Mesenteric fat pad (tissue), 1 donor: ENCODE results near the gene PGA5. TPM values are rescaled to one million over a fixed set of nuclear protein-coding genes. Genes with fewer than 3 reads are reported as not detected.

Experiments
- DNase-seq: peaks from one replicate; pipeline ENCODE4 v3.0.0-alpha.2; 2020; ENCODE audit warnings: low spot score
- total RNA-seq: library from RNA; stranded (reverse); fragmentation: NEBNext Ultra II Directional; extraction: Animal tissue kit (Norgen Biotek cat#: 25700); gene quantifications from one replicate; pipeline ENCODE4 v1.2.1, GENCODE V29; 2021
- donor health status: DM: yes; HTN: yes; CAD: no.

PGA5 gene
- total RNA-seq, 1 donor from 2014 or later: 2.6 TPM

DNA sequence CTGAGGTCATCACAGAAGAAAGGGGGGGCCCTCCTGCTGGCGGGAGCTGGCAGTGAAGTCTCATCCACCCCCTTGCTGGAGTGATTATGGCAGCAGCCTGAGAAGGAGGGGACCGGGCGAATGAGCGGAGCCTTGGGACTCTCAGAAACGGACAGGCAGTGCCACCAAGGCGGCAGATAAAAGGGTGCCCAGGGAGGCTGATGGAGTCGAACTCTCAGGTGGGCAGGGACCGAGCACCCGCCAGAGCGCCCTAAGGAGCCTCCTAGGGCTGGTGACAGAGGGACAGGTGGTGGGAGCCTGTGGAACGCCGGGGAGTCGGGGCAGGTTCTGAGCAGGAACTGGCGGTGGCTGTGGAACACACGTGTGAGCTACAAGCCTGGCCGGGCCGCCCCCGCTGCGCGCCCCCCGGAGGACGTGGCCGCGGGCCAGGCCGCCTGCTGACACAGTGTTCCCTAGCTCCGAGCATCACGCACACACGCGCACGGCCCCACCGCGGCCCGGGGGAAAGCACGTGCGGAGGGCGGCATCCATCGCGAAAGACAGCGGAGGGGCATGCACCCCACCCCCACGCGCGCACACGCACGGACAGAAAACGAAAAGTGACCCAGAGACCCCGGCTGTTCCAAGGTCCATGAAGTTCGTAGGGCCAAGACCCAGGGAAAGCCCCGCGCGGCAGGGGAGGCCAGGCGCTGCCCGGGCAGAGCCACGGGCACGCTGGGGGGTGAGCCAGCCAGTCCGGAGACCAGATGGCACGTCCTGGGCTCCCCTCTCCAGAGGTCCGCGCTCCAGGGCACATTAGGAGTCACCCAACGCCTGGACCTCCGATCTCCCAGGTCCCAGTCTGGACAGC is 53.1 kb downstream of the PGA5 start:
- DNase-seq: peak; percentile 93

DNA sequence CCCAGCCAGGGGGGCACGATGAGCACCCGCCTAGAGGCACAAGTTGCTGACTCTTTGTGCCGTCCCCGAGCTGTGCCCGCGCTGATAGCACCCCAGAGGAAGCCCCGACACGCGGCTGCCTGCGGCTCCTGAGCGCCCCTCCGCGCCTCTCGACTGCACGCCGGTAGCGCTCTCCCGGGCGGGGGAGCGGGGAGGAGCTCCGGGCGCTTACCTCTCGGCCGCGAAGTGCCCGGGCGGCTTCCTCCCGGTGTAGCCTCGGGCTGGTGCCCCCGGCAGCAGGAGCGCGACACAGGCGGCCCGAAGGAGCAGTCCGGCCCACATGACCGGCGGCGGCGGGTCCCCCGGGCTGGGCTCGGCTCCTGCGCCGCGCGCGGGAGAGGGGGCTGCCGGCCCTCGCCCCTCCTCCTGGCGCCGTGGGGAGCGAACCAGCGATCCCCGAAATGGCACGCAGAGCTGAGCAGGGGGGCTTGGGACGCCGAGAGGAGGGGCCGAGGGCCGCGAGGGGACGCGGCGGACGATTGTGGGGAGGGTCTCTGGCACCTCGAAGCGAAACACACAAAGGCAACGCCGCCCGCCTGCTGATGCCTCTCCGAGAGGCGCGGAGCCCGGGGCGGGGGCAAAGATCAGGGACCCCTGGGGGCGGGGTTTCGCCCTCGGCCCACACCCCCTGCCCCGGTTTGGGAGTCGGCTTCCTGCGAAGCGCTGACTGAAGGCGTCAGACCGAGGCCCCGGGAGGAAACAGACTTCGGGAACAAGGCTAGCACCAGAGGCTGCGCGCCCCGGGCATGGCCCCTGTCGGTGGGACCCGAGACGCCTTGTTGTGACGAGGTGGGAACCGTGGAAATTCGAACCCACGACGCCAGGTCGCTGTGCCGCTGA is 54.0 kb downstream of the PGA5 start, which contains the start of gene VWCE:
Gene VWCE (minus strand): TSS at position 600 of the 879 bp plus-strand sequence. CDS start 279 bp downstream, at position 321.
- no peak for DNase-seq

DNA sequence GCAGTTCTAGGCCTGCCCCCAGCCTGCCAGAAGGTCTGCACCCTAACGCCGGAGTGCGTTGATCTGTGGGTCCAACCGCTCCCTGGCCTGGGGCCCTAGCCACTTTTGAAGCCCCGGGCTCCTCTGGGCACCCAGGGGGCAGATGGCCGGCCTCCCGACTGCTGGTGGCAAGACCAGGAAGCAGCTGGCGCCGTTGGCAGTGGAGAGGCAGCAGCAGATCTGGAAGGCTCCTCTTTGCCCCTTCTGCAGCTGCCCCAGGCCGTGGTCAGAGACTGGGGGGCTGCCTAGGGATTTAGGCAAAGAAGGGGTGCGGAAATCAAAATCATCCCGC is 54.6 kb downstream of the PGA5 start:
- DNase-seq: no peak

DNA sequence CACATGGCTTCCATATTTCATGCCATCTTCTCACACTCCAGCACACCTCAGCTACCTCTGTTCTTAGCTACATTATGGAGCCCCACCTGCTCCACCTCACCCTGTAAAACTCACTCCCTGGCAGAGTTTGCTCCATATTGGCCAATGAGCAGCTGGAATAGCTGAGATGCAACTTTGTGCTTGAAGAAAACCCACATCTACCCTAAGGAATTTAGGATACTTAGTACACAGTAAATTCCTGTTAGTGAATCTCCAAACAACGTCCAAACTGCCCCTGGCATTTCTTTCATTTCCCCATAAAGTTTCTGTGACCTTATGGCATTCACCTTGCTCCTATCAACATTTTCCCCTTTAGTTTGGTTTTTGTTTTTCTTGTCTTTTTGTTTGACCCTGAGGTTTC is 56.4 kb downstream of the PGA5 start:
- no peak for DNase-seq

DNA sequence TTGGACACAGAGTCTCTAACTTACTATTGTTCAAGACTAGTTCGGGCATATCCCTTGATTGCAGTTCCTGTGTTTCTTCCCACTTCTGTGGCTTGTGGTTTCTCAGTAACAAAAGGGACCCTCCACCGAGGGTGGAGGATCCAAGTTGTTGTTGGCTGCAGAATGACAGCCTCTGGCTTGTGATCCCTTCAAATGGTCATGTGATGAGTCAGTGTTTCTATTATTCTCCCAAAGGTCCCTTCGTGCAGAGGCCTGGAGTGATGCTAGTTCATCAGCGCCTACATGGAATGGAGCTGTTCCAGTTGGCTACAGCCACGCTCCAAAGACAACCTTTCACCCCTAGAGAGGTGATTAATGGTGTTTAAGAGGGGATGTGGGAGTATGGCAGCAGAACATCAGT is 56.8 kb downstream of the PGA5 start:
- DNase-seq: no peak

DNA sequence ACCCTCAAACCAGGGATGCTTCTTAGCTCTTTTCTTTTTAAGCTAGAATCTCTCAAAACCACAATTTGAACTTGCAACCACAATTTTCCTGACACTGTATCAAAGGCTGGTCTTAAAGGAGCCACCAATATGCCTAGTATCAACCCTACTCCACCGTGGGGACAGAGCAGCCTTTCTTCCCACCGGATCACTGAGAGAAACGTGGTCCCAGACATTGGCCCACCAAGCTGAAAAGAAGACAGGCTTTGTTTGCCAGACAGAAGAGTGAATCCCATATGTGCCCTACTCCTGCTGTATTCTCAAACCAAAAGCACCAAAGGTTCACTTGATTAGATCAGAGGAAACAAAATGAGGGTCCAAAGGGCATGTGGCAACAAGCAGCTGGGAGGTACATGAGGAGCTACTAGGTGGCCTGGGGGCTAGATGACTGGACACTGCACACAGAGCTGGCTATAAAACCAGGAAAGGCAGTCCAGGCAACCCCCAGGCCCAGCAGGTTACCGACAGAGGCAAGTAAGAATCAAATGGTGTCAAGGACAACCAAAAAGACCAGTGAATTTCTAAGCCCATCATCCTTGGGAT is 57.8 kb downstream of the PGA5 start:
- no peak for DNase-seq

Other genes with a start within 250 kb of the PGA5 start
- gene CD5, start 138.7 kb upstream of the PGA5 start, total RNA-seq: 0.26 TPM
- 21.5 TPM for gene VPS37C, start 79.7 kb upstream of the PGA5 start, total RNA-seq
- 47.2 TPM for gene PGA3, start 37.7 kb upstream of the PGA5 start, total RNA-seq
- 20.6 TPM for gene PGA4, start 18.8 kb upstream of the PGA5 start, total RNA-seq
- 7.7 TPM for gene VWCE, start 54.1 kb downstream of the PGA5 start, total RNA-seq
- gene DDB1, start 91.9 kb downstream of the PGA5 start, total RNA-seq: 195 TPM
- gene TKFC, start 92.1 kb downstream of the PGA5 start, total RNA-seq: 21.2 TPM
- 34.4 TPM for gene CYB561A3, start 120.7 kb downstream of the PGA5 start, total RNA-seq
- 68.2 TPM for gene TMEM138, start 121.2 kb downstream of the PGA5 start, total RNA-seq
- 9.9 TPM for gene TMEM216, start 151.4 kb downstream of the PGA5 start, total RNA-seq
- gene CPSF7, start 188.8 kb downstream of the PGA5 start, total RNA-seq: 73.0 TPM
- 40.2 TPM for gene SDHAF2, start 188.9 kb downstream of the PGA5 start, total RNA-seq